ENCODE measurements around the gene FBXO36.

The FBXO36 gene

GRCh38 chr2:229974266-229974665, 52.0 kb downstream of the FBXO36 start:
- no peak for DNase-seq

GRCh38 chr2:229980431-229981184, 58.3 kb downstream of the FBXO36 start:
- DNase-seq = no peak

- DNase-seq = no peak
Measured at GRCh38 chr2:229993236-229993635, 70.9 kb downstream of the FBXO36 start.

- DNase-seq = no peak
Measured at GRCh38 chr2:229996320-229996719, 74.0 kb downstream of the FBXO36 start.

GRCh38 chr2:229997565-229997964, 75.3 kb downstream of the FBXO36 start:
- DNase-seq = no peak

GRCh38 chr2:230000118-230000841, 78.0 kb downstream of the FBXO36 start:
- DNase-seq = no peak

GRCh38 chr2:230007931-230008707, 85.8 kb downstream of the FBXO36 start:
- peak; percentile 66 for DNase-seq

- no peak for DNase-seq
Measured at GRCh38 chr2:230008708-230009066, 86.4 kb downstream of the FBXO36 start.

- no peak for DNase-seq
Measured at GRCh38 chr2:230010501-230010900, 88.2 kb downstream of the FBXO36 start.

- no peak for DNase-seq
Measured at GRCh38 chr2:230011617-230012016, 89.3 kb downstream of the FBXO36 start.

- no peak for DNase-seq
Measured at GRCh38 chr2:230012267-230012884, 90.1 kb downstream of the FBXO36 start.

GRCh38 chr2:230016844-230017243, 94.5 kb downstream of the FBXO36 start:
- no peak for DNase-seq

GRCh38 chr2:230018153-230018552, 95.8 kb downstream of the FBXO36 start:
- DNase-seq = no peak

- no peak for DNase-seq
Measured at GRCh38 chr2:230019742-230020141, 97.4 kb downstream of the FBXO36 start.

- no peak for DNase-seq
Measured at GRCh38 chr2:230023313-230023712, 101.0 kb downstream of the FBXO36 start.

GRCh38 chr2:230042195-230042594, 119.9 kb downstream of the FBXO36 start:
- DNase-seq = no peak

GRCh38 chr2:230043025-230043424, 120.7 kb downstream of the FBXO36 start:
- no peak for DNase-seq

GRCh38 chr2:230043461-230043860, 121.2 kb downstream of the FBXO36 start:
- DNase-seq = no peak

- DNase-seq = no peak
Measured at GRCh38 chr2:230046491-230046890, 124.2 kb downstream of the FBXO36 start.

GRCh38 chr2:230048010-230048671, 125.8 kb downstream of the FBXO36 start:
- DNase-seq = no peak

GRCh38 chr2:230050136-230050535, 127.8 kb downstream of the FBXO36 start:
- DNase-seq = no peak

GRCh38 chr2:230052299-230052698, 130.0 kb downstream of the FBXO36 start:
- no peak for DNase-seq
